ENCODE data around the gene BRF1.

BRF1 gene

GRCh38 chr14:105187935-105188524 lies 112.8 kb downstream of the BRF1 start:
- DNase-seq: no peak

DNA sequence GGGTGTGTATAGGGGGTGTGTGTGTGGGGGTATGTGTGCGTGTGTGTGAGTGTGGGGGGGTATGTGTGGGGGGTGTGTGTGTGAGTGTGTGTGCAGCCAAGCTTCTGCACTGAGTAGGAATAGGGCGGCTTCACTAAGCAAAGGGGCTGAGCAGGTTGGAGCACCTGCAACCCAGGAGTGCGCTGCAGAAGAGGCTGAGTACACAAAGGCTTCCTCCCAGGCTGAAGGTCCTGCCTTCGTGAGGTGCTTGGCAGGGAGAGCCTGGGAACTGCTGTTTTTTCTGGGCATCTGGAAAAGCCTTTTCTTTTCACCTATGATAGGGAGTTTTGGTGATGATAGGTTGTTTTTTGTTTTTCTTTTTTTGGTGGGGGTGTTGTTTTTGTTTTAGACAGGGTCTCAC lies 113.7 kb downstream of the BRF1 start:
- no peak for DNase-seq

DNA sequence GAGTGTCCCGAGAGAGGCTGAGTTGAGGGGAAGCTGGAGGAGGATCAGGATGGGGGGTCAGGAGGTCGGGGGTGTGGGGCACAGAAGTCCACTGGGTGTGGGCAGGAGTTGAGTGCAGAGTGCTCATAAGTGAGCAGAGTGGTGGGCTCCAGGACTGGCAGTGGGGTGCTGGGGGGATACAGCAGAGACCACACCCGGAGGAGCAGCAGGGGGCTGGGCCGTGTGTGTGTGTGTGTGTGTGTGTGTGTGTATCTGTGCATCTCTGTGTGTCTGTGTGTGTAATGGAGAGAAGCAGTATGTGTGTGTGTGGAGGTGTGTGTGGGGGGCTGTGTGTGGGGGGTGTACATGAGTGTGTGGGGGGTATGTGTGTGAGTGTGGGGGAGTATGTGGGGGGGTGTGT lies 114.8 kb downstream of the BRF1 start:
- no peak for DNase-seq

GRCh38 chr14:105185001-105185400 lies 115.8 kb downstream of the BRF1 start:
- no peak for DNase-seq

DNA sequence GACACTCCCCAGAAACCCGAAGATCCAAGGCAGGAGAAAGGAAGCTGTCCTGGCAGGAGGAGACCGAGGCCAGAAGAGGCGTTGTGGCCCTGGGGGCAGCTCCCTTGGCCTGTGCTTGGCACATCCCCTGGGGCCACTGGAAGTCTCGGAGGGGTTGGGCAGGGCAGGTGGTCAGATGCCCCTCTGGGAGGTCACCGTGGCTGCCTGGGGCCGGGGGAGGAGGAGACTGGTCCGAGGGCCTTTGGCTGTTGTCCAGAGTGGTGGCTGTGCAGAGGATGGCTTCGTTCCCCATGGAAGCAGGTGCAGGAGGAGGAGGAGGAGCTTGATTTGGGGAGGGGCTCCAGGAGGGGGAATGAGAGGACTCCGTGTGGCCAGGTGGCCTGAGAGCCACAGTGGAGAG lies 116.3 kb downstream of the BRF1 start:
- no peak for DNase-seq

DNA sequence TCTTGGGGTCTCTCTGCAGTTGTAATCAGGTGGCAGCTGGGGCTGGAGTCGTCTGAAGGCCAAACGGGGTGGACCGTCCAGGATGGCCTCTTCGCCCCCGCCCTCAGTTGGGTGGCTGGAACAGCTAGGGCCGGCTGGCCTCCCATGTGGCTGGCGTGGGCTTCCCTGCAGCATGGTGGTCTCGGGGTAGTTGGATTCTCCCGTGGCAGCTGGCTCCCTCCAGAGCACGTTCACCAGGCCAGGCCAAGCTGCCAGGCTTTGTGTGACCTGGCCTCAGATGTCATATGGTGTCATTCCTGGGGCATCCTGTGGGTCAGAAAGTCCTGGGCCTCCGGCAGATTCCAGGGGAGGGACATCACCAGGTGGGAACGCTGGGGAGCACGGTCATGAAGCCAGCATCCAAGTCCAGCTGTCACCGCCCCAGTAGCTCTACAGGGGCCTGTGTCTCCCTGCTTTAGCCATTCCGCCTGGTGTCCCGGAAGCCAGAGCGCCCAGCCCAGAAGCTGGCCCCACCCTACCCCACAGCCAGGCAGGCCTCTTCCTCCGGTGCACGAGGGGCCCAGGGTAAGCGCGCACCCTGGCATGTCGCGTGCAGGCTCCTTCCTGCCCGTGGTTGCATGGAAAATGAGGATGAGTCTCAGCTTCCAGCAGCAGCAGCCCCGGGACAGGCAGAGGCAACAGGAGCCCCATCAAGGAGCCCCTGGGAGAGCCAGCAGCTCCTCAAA lies 118.3 kb downstream of the BRF1 start:
- DNase-seq: no peak

DNA sequence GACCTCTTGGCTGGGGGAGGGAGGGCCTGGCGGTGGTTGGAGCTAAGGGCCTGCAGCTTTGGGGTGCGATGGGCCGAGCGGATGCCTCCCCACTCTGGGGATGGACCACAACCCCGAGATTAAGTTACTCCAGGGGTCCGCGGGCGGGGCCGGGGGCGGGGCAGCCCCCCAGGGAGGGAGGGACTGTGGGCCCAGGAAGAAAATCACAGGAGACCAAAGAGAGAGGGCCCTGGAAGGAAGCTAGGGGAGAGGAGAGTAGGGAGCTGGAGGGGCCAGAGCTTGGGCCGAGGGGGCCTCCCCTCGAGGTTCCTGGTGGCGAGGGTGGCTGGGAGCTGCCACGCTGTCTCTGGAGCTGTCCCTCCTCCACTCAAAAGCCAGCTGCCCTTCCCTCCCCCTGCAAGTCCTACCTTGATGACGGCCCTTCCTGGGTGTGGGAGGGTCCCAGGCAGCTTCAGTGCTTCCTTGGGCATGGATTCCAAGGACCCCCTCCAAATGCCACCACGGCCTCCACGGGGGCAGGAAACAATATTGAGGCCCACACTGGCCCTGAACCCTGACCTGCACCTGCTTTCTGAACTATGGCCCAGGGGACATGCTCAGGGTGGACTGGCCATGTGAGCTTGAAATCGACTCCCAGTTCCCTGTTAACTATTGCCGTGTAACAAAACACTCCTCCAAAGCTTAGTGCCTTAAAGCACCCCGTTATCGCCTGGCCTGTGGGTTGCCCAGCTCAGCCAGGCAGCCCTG lies 119.1 kb downstream of the BRF1 start:
- no peak for DNase-seq

DNA sequence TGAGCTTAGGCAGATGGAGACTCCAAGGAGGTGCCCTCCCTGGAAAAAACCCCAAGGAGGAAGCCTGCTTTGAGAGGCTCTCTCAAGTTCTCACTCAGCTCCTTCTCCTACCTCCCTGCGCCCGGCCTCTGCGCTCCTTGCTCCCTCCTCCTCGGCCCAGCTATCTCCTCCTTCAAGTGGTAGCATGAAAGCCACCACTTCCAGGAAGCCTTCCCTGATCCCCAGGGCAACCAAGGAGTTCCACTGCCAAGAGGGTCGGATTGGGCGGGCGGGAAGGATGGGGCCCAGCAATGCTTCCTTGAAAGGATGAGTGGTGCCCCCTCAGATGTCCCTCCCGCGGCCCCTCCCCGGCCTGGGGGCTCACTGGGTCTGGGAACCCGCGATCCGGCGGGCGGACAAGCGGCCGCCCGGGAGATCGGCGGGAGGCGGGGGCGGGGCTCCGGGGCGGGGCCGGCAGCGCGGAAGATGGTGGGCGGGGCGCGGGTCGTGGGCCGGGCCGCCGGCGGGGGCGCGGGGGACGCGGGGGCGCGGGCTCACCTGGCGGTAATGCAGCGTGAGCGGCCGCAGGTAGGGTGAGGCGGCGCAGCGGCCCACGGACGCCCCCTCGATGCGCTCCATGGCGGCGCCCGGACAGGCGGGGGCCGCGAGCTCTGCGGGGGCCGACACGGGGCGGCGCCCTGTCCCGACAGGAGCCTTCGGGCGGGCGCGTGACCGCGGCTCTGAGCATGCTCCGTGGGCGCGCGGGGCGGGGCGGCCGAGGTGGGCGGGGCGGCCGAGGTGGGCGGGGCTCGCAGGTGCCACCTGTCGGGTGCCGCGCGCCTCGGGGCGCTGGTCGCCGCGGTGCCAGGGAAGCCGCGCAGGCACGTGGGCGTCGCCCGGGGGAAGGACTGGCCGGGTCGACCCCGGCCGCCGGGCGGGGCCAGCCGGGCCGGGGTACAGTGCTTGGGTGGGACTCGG lies 119.9 kb downstream of the BRF1 start, which contains the start of gene NUDT14:
Gene NUDT14 (minus strand): TSS at position 721 of the 957 bp plus-strand sequence. CDS start 103 bp downstream, at position 618.
- peak; percentile 81 to 85 for DNase-seq

GRCh38 chr14:105179191-105179590 lies 121.6 kb downstream of the BRF1 start:
- no peak for DNase-seq

GRCh38 chr14:105178868-105179140 lies 122.0 kb downstream of the BRF1 start:
- no peak for DNase-seq

GRCh38 chr14:105178069-105178867 lies 122.5 kb downstream of the BRF1 start:
- no peak for DNase-seq

DNA sequence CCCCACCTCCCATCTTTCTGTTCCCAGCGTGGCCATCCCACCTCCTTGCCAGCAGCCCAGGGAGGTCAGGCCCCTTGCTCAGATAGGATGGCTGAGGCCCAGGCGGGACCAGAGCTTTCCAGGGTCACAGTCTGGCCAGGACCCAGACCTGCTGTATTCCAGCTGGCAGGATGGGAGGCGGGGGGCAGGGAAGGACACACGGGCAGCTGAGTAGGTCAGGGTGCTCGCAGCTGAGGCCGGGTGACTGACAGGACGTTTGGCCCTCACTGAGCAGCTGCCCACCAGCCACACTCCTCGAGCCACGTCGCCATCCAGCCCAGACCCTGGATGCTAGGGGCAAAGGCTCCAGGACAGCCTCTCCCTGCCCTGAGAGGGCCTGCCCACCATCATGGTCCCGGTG lies 123.7 kb downstream of the BRF1 start:
- DNase-seq: no peak

DNA sequence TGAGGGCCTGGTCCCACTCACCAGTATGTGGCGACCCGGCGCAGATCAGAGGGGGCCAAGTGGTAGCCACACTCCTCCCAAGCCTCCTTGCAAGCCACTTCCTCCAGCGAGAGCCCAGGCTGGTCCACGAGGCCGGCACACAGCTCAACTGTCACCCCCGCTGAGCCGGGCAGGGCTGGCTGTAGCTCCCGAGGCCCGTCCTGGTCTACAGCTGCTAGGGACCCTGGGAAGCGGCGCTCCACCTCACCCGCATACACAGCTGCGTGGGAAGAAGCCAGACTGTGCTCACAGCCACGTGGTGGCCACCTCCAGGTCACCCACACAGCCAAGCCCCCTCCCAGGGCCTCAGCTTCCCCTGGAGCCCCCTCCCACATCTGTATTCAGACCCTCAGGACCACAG lies 124.3 kb downstream of the BRF1 start:
- DNase-seq: no peak

GRCh38 chr14:105173901-105174894 lies 126.6 kb downstream of the BRF1 start:
- DNase-seq: no peak

GRCh38 chr14:105173145-105173544 lies 127.7 kb downstream of the BRF1 start:
- DNase-seq: no peak

- DNase-seq: no peak
These were observed 128.3 kb downstream of the BRF1 start for GRCh38 chr14:105172476-105172875.

GRCh38 chr14:105171004-105171673 lies 129.7 kb downstream of the BRF1 start:
- DNase-seq: no peak

DNA sequence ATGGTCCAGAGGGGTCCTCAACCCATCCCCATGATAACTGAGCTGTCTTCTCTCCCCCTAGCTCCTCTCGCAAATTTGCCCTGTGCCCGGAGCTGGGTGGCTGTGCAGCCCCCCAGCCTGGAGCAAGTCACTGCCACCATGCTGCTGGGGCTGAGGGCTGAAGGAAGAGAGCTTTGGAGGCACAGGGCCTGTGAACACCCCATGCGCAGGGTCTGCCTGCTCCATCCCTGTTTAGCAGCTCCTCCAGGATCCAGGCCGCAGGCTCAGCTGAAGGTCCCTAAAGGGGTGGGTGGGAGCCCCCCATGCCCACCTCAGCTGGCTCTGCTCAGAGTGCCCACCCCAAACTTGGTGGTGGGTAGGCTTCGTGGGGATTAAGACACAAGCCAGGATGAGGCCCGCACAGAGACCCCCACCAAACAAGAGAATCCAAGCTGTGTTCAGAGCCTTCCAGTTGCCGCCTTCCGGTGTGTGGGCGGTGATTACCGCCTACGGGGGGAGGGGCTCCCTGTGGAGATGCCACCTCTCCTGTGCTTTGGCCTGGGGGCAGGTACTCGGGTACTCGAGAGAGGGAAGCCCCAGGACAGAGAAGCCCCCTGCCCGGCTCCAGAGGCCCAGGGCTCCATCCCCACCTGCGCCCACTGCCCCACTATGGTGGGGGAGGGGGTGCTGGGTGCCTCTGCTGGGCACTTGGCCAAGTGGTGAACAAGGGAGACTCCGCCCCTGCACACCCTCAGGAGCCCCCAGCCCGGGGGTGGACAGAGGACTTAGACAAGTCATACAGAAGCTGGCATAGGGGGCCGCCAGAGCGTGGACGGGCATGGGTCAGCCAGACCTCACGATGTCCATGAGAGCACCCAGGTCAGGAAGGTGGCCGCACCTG lies 130.8 kb downstream of the BRF1 start:
- DNase-seq: peak; percentile 29 to 33

DNA sequence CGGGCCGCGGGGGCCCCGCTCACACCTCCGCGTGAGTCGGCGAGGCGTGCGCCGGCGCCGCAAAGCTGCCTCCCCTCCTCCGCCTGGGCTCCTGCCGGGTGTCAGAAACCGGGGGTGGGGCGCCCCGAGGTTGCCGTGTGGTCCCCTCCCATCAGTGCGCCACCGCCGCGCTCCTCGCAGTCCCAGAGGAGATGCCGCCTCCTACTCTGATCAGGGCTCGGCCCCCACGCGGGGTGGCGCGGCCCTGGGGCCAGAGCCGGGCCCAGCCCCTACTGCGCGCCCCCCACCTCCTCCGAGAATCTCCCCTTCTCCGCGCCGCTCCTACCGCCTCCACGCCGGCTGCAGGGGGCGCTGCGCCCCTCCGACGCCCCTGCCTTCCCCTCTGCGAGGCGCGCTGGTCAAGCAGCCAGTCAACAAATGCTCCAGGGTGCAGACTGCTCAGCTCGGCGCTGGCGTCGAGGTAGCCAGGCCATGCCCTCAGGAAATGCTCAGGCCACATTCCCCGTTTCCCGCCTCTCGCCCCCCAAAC lies 131.8 kb downstream of the BRF1 start:
- DNase-seq: peak; percentile 35 to 45

All from activated CD4-positive, alpha-beta T cell treated with anti-CD3 and anti-CD28 coated beads, Interleukin-2, amount 50 U/mL, for 4 hours (primary cell).